Sigmoid colon (tissue), 7 donors: ENCODE measurements around the gene WDR62. TPM values are rescaled to one million over a fixed set of nuclear protein-coding genes. Genes with fewer than 3 reads are reported as not detected.

ENCODE experiments used
- DNase-seq: peaks from one replicate; pipeline ENCODE4 v3.0.0-alpha.2; 2019
- H3K27ac ChIP-seq, 4 donors: fragments of 200-600 bp; sonication (generic); one replicate each; pipeline ENCODE4 v1.5.1; 2016 to 2019; ENCODE audit warnings: mild to moderate bottlenecking in 1 of 4
- H3K27me3 ChIP-seq, 3 donors: fragments of 200-600 bp; sonication (generic); one replicate each; pipeline ENCODE4 v1.5.1; 2019; ENCODE audit warnings: mild to moderate bottlenecking in 1 of 3
- H3K36me3 ChIP-seq, 4 donors: fragments of 200-600 bp; sonication (generic); one replicate each; pipeline ENCODE4 v1.5.1; 2016 to 2019
- H3K4me1 ChIP-seq, 4 donors: fragments of 200-600 bp; sonication (generic); one replicate each; pipeline ENCODE4 v1.5.1; 2017 to 2019
- H3K4me3 ChIP-seq, 4 donors: fragments of 200-600 bp; sonication (generic); one replicate each; pipeline ENCODE4 v1.5.1; 2017 to 2019; ENCODE audit warnings: mild to moderate bottlenecking in 2 of 4, moderate library complexity in 1 of 4
- H3K9me3 ChIP-seq, 4 donors: fragments of 200-600 bp in 3 of 4; sonication (generic) in 3 of 4; one replicate each; pipeline versions ENCODE4 v1.5.1 to v1.6.1; 2013 to 2019
- CTCF ChIP-seq, 4 experiments: fragments of 450-650 bp in 3 of 4; fragments of 200-600 bp in 1 of 4; IDR thresholded peaks; one replicate each; pipeline ENCODE4 v1.5.1; 2016 to 2019; ENCODE audit warnings: antibody characterized with exemption in 4 of 4, mild to moderate bottlenecking in 3 of 4, moderate library complexity in 2 of 4
- EP300 ChIP-seq, 4 donors: sonication (generic); formaldehyde crosslinking; IDR thresholded peaks; one replicate each; pipeline ENCODE4 v1.6.1; 2017; ENCODE audit warnings: antibody characterized with exemption in 4 of 4
- POLR2A ChIP-seq, 2 donors: fragments of 450-650 bp; IDR thresholded peaks; one replicate each; pipeline ENCODE4 v1.6.1; 2016; ENCODE audit warnings: antibody characterized with exemption in 2 of 2, mild to moderate bottlenecking in 2 of 2, moderate library complexity in 2 of 2
- POLR2AphosphoS5 ChIP-seq, 4 donors: sonication (generic); formaldehyde crosslinking; IDR thresholded peaks; one replicate each; pipeline ENCODE4 v1.6.1; 2017; ENCODE audit warnings: antibody characterized with exemption in 4 of 4
- WGBS, 2 donors: extraction: QIAGEN DNeasy Blood & Tissue Kit; methylation state at CpG; one replicate each; pipeline ENCODE4 v1.1.7; 2013; 5-methylcytosine and 5-hydroxymethylcytosine counted together
- intact Hi-C: fragments of 100-400 bp; cut with DNase I; formaldehyde crosslinking; loops from one replicate; pipeline ENCODE4 v1.15.1; 2023
- polyA plus RNA-seq, 3 donors: library from polyadenylated mRNA; stranded (reverse); fragments of 200-250 nt; gene quantifications; one replicate each; pipeline ENCODE4 v1.2.3, GENCODE V29; 2013
- total RNA-seq, 4 donors: library from RNA; depleted of rRNA; stranded (reverse); fragments of >200 nt; gene quantifications; one replicate each; pipeline ENCODE4 v1.1.0, GENCODE V29; 2016
- donor health status: healthy with polysubstance abuse.
- donor health status: Bipolar disorder and iron deficiency.
- donor health status: healthy.

WDR62 gene
- total and polyA plus RNA-seq, 7 donors, result under 0.01 to 6.8 (median 0.36) TPM

GRCh38 chr19:36009633-36010379 is 44.9 kb upstream of the WDR62 start:
- Histone ChIP-seq H3K36me3 (no peaks in the 10 kb centered on the region), H3K27ac (peak overlapping the region; percentile 75 to 81 (median 79)), H3K27me3 (no peaks in the 10 kb centered on the region), H3K4me3 (peak overlapping the region; percentile 29 to 48 (median 44)), H3K9me3 (no peaks in the 10 kb centered on the region), H3K4me1 (peaks cover 0 to 35% (median 30%) of the 10 kb centered on the region in 4 donors)
- intact Hi-C loops, result loop anchor here (5.0 kb wide), 1 partner anchor 42 kb away; the partner anchor contains the start of genes THAP8 and WDR62
- no peak for DNase-seq
- TF ChIP-seq POLR2A (IDR thresholded peaks at IDR 0.05) (no peak), POLR2AphosphoS5 (IDR thresholded peaks at IDR 0.05) (no peak), EP300 (IDR thresholded peaks at IDR 0.05) (no peak), CTCF (IDR thresholded peaks at IDR 0.05) (no peak)
- 58 to 65% methylated on average over 15 of the region's 15 CpGs for WGBS, 2 donors

DNA sequence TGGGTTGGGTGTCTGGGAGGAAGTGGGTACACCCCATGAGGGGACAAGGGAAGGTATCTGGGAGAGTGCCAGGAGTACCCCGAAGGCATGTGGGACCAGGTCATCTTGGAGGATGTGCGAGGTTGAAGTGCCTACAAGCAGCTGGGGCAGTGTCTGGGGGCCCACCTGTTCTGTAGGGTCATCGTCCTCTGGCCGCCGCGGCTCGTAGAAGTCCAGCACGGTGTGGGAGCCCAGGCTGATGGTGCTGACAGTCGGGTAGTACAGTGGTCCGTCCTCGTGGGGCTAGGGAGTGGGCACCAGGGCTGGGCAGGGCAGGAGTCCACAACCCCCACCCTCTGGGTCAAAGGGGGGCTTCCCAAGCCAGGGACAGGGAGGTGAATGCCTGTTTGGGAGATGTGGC is 44.3 kb upstream of the WDR62 start:
- H3K9me3 ChIP-seq, result no peaks in the 10 kb centered on the region
- no peaks in the 10 kb centered on the region for H3K36me3 ChIP-seq
- no peaks in the 10 kb centered on the region for H3K27me3 ChIP-seq
- peak overlapping the region in 1 of 4 donors; percentile 79 for H3K27ac ChIP-seq
- 96 to 97% methylated on average over 11 of the region's 11 CpGs for WGBS, 2 donors
- no peak for DNase-seq
- no peak overlapping the region for H3K4me3 ChIP-seq
- H3K4me1 ChIP-seq, result peaks cover 0 to 35% (median 31%) of the 10 kb centered on the region in 4 donors
- intact Hi-C loops, result loop anchor here (5.0 kb wide), 1 partner anchor 42 kb away; the partner anchor contains the start of genes THAP8 and WDR62
- TF ChIP-seq POLR2AphosphoS5 (IDR thresholded peaks at IDR 0.05) (no peak), CTCF (IDR thresholded peaks at IDR 0.05) (no peak), POLR2A (IDR thresholded peaks at IDR 0.05) (no peak), EP300 (IDR thresholded peaks at IDR 0.05) (no peak)

- WGBS, 2 donors, result 34 to 35% methylated on average over 15 of the region's 15 CpGs
These were observed 41.3 kb upstream of the WDR62 start for GRCh38 chr19:36013280-36014011.

More at GRCh38 chr19:36013280-36014011, 41.3 kb upstream of the WDR62 start:
- Histone ChIP-seq H3K27ac (peak overlapping the region; percentile 86 to 89 (median 86)), H3K4me1 (peaks cover 0 to 31% (median 30%) of the 10 kb centered on the region in 4 donors), H3K36me3 (peaks cover 10 to 29% (median 17%) of the 10 kb centered on the region in 4 donors), H3K27me3 (no peaks in the 10 kb centered on the region), H3K4me3 (peak overlapping the region; percentile 55 to 75 (median 61)), H3K9me3 (no peaks in the 10 kb centered on the region)
- DNase-seq, result no peak
- intact Hi-C loops, result loop anchor here (2.0 to 5.0 kb wide), 2 partner anchors 19 to 39 kb away; partner anchors contain the start of genes SDHAF1, THAP8 and WDR62
- TF ChIP-seq POLR2AphosphoS5 (IDR thresholded peaks at IDR 0.05) (no peak), CTCF (IDR thresholded peaks at IDR 0.05) (no peak), EP300 (IDR thresholded peaks at IDR 0.05) (no peak), POLR2A (IDR thresholded peaks at IDR 0.05) (no peak)
